ENCODE results near the gene IGFL4. TPM values are rescaled to one million over a fixed set of nuclear protein-coding genes. Genes with fewer than 3 reads are reported as not detected.

IGFL4 gene
- total RNA-seq, 2 experiments from 2014 or later: not detected

GRCh38 chr19:46032597-46033025 lies 8.2 kb downstream of the IGFL4 start:
- intact Hi-C loops (cut with micrococcal nuclease): no loop called here
- Mint-ChIP-seq H3K4me3 (no peak overlapping the region), H3K36me3 (ENCODE audit: low read depth) (no peaks in the 10 kb centered on the region), H3K27ac (no peak overlapping the region), H3K4me1 (ENCODE audit: low read depth) (peaks cover 2% of the 10 kb centered on the region), H3K9me3 (no peaks in the 10 kb centered on the region), H3K27me3 (peaks cover 10% of the 10 kb centered on the region)
- DNase-seq: no peak
- no peak for ATAC-seq
- no peak for TF ChIP-seq CTCF (IDR thresholded peaks at IDR 0.05)
- ChIA-PET POLR2A (interaction anchor here (1.0 kb wide), 1 partner anchor 228 kb away, joined by 3 read pairs; no protein-coding TSS in a partner anchor), CTCF (interaction anchor here (0.6 to 2.0 kb wide), 5 partner anchors 44 to 233 kb away, joined by 3 to 7 read pairs (median 6); no protein-coding TSS in a partner anchor)

- POLR2A ChIA-PET: no interaction called here
- no peak for TF ChIP-seq CTCF (IDR thresholded peaks at IDR 0.05)
- DNase-seq: no peak
- Mint-ChIP-seq H3K4me1 (ENCODE audit: low read depth) (peaks cover 2% of the 10 kb centered on the region), H3K4me3 (no peak overlapping the region), H3K9me3 (no peaks in the 10 kb centered on the region), H3K27me3 (peaks cover 10% of the 10 kb centered on the region), H3K36me3 (ENCODE audit: low read depth) (no peaks in the 10 kb centered on the region), H3K27ac (no peak overlapping the region)
- CTCF ChIA-PET: interaction anchor here (0.6 to 2.0 kb wide), 4 partner anchors 45 to 234 kb away, joined by 3 to 7 read pairs (median 4); no protein-coding TSS in a partner anchor
- ATAC-seq: no peak
- intact Hi-C loops (cut with micrococcal nuclease): no loop called here
These were observed 8.8 kb downstream of the IGFL4 start for GRCh38 chr19:46031781-46032596.

- intact Hi-C loops (cut with micrococcal nuclease): no loop called here
- TF ChIP-seq CTCF (IDR thresholded peaks at IDR 0.05): no peak
- Mint-ChIP-seq H3K27me3 (peaks cover 19% of the 10 kb centered on the region), H3K27ac (no peak overlapping the region), H3K36me3 (ENCODE audit: low read depth) (no peaks in the 10 kb centered on the region), H3K4me1 (ENCODE audit: low read depth) (peaks cover 12% of the 10 kb centered on the region), H3K9me3 (no peaks in the 10 kb centered on the region), H3K4me3 (no peak overlapping the region)
- CTCF ChIA-PET: interaction anchor here (1.2 kb wide), 1 partner anchor 235 kb away, joined by 6 read pairs; no protein-coding TSS in a partner anchor
- ATAC-seq (no peak), DNase-seq (no peak)
- POLR2A ChIA-PET: no interaction called here
These were observed 9.8 kb downstream of the IGFL4 start for GRCh38 chr19:46030812-46031550.

GRCh38 chr19:46025835-46026234 lies 15.0 kb downstream of the IGFL4 start:
- H3K27me3 Mint-ChIP-seq: peaks cover 20% of the 10 kb centered on the region
- H3K27ac Mint-ChIP-seq: no peak overlapping the region
- no peak for ATAC-seq
- intact Hi-C loops (cut with micrococcal nuclease): loop anchor here (5.0 to 10.0 kb wide), 3 partner anchors 49 to 241 kb away; no protein-coding TSS in a partner anchor
- no peak for DNase-seq
- no peaks in the 10 kb centered on the region for H3K36me3 Mint-ChIP-seq (ENCODE audit: low read depth)
- H3K4me1 Mint-ChIP-seq (ENCODE audit: low read depth): peaks cover 14% of the 10 kb centered on the region
- no peak for TF ChIP-seq CTCF (IDR thresholded peaks at IDR 0.05)
- no peak overlapping the region for H3K4me3 Mint-ChIP-seq
- H3K9me3 Mint-ChIP-seq: no peaks in the 10 kb centered on the region
- POLR2A ChIA-PET: interaction anchor here (0.6 kb wide), 1 partner anchor 256 kb away, joined by 3 read pairs; no protein-coding TSS in a partner anchor
- CTCF ChIA-PET: interaction anchor here (1.2 to 4.8 kb wide), 6 partner anchors 9 to 240 kb away, joined by 3 to 56 read pairs (median 6); no protein-coding TSS in a partner anchor
